HepG2 (cell line): Measurements from ENCODE around the gene TNP2. TPM values are rescaled to one million over a fixed set of nuclear protein-coding genes. Genes with fewer than 3 reads are reported as not detected.

ENCODE experiments used
- FLYWCH1 ChIP-seq: sonication (generic); formaldehyde crosslinking; IDR thresholded peaks from 2 replicates; pipeline ENCODE4 v1.8.1; 2023; ENCODE audit warnings: mild to moderate bottlenecking, missing genetic modification reagents
- FOSL2 ChIP-seq: sonication (generic); formaldehyde crosslinking; IDR thresholded peaks from 2 replicates; pipeline ENCODE4 v1.4.0; 2020; ENCODE audit warnings: missing genetic modification reagents
- GABPA ChIP-seq, 2 experiments: IDR thresholded peaks; 2 replicates each; pipeline ENCODE4 v1.6.1; 2011 to 2016; ENCODE audit warnings: low read depth in 2 of 2, low read length in 1 of 2, missing biosample characterization in 1 of 2, missing genetic modification characterization in 1 of 2
- GZF1 ChIP-seq: sonication (generic); formaldehyde crosslinking; IDR thresholded peaks from 2 replicates; pipeline ENCODE4 v1.5.1; 2020; ENCODE audit warnings: mild to moderate bottlenecking, missing genetic modification reagents
- IRX3 ChIP-seq: sonication (generic); formaldehyde crosslinking; IDR thresholded peaks from 2 replicates; pipeline ENCODE4 v1.8.1; 2023; ENCODE audit warnings: mild to moderate bottlenecking, low read depth, missing genetic modification reagents, borderline replicate concordance
- JUND ChIP-seq: sonication (generic); formaldehyde crosslinking; IDR thresholded peaks from 2 replicates; pipeline ENCODE4 v1.8.0; 2022; ENCODE audit warnings: mild to moderate bottlenecking, missing genetic modification reagents
- NFE2 ChIP-seq: sonication (generic); formaldehyde crosslinking; IDR thresholded peaks from 2 replicates; pipeline ENCODE4 v1.4.0; 2020; ENCODE audit warnings: missing genetic modification reagents
- NFKB2 ChIP-seq: sonication (generic); formaldehyde crosslinking; IDR thresholded peaks from 2 replicates; pipeline ENCODE4 v1.4.0; 2020; ENCODE audit warnings: missing genetic modification reagents, borderline replicate concordance
- SOX13 ChIP-seq, 3 experiments: fragments of 450-650 bp in 1 of 3; sonication (generic) in 1 of 3; formaldehyde crosslinking in 1 of 3; IDR thresholded peaks in 2 of 3; conservative IDR thresholded peaks in 1 of 3; 2 replicates each; pipeline versions ENCODE4 v1.5.0 to v1.6.1; 2016 to 2020; ENCODE audit warnings: antibody characterized with exemption in 1 of 3, mild to moderate bottlenecking in 1 of 3, missing compliant biosample characterization in 1 of 3, missing genetic modification reagents in 1 of 3, moderate library complexity in 1 of 3
- TCF12 ChIP-seq, 2 experiments: fragments of 450-650 bp in 1 of 2; sonication (generic) in 1 of 2; formaldehyde crosslinking in 1 of 2; IDR thresholded peaks; 2 replicates each; pipeline versions ENCODE4 v1.6.1 to v1.8.0; 2017 to 2022; ENCODE audit warnings: antibody characterized with exemption in 1 of 2, mild to moderate bottlenecking in 1 of 2, missing genetic modification reagents in 1 of 2, moderate library complexity in 1 of 2
- TRIM24 ChIP-seq: sonication (generic); formaldehyde crosslinking; IDR thresholded peaks from 2 replicates; pipeline ENCODE4 v1.8.0; 2022; ENCODE audit warnings: mild to moderate bottlenecking, missing genetic modification reagents
- ZBTB21 ChIP-seq: sonication (generic); formaldehyde crosslinking; IDR thresholded peaks from 2 replicates; pipeline ENCODE4 v1.4.0; 2020; ENCODE audit warnings: missing genetic modification reagents
- ZFYVE20 ChIP-seq: sonication (generic); formaldehyde crosslinking; IDR thresholded peaks from 2 replicates; pipeline ENCODE4 v1.8.0; 2023; ENCODE audit warnings: low read depth, mild to moderate bottlenecking, moderate library complexity, missing genetic modification reagents, borderline replicate concordance
- ZMYM3 ChIP-seq: sonication (generic); formaldehyde crosslinking; IDR thresholded peaks from 2 replicates; pipeline ENCODE4 v1.5.1; 2020; ENCODE audit warnings: mild to moderate bottlenecking, missing genetic modification reagents
- ZNF12 ChIP-seq: sonication (generic); formaldehyde crosslinking; IDR thresholded peaks from 2 replicates; pipeline ENCODE4 v1.5.0; 2020; ENCODE audit warnings: missing genetic modification reagents
- ZNF737 ChIP-seq: sonication (generic); formaldehyde crosslinking; IDR thresholded peaks from 2 replicates; pipeline ENCODE4 v1.5.0; 2020; ENCODE audit warnings: missing genetic modification reagents, mild to moderate bottlenecking, borderline replicate concordance
- polyA plus RNA-seq, 8 experiments: library from polyadenylated mRNA; depleted of rRNA in 3 of 8; stranded (reverse) in 7 of 8; unstranded in 1 of 8; fragments of >200 nt; fragmentation: Illumina TruSeq in 4 of 8; extraction: Trizol in 4 of 8; gene quantifications; 2 replicates each; pipeline versions ENCODE4 v1.2.1 to v1.2.3, GENCODE V29; 2011 to 2016; ENCODE audit warnings: low read depth in 4 of 8, missing spikeins in 1 of 8, mixed read lengths in 1 of 8; ENCODE audit not compliant: insufficient read depth in 1 of 8
- total RNA-seq, 5 experiments: library from RNA; depleted of rRNA; stranded (reverse); fragments of >200 nt; fragmentation: Illumina TruSeq; extraction: Trizol; gene quantifications; 2 replicates each; pipeline ENCODE4 v1.2.3, GENCODE V29; 2016; ENCODE audit warnings: low read depth in 1 of 5
- TF ChIP-seq, protein P1 (sequence below): sonication (generic); formaldehyde crosslinking; IDR thresholded peaks from 2 replicates; pipeline ENCODE4 v1.4.0; 2020; ENCODE audit warnings: mild to moderate bottlenecking, missing genetic modification reagents
- TF ChIP-seq, protein P2 (sequence below): sonication (generic); formaldehyde crosslinking; IDR thresholded peaks from 2 replicates; pipeline ENCODE4 v1.4.0; 2020; ENCODE audit warnings: missing genetic modification reagents
- TF ChIP-seq, protein P3 (sequence below): sonication (generic); formaldehyde crosslinking; IDR thresholded peaks from 2 replicates; pipeline ENCODE4 v1.5.0; 2020; ENCODE audit warnings: mild to moderate bottlenecking, missing genetic modification reagents, borderline replicate concordance

Gene TNP2
- total and polyA plus RNA-seq, 2 of the 13 experiments (the other 11 are each of a cell fraction or from before 2014, with no cell fraction given): not detected

DNA sequence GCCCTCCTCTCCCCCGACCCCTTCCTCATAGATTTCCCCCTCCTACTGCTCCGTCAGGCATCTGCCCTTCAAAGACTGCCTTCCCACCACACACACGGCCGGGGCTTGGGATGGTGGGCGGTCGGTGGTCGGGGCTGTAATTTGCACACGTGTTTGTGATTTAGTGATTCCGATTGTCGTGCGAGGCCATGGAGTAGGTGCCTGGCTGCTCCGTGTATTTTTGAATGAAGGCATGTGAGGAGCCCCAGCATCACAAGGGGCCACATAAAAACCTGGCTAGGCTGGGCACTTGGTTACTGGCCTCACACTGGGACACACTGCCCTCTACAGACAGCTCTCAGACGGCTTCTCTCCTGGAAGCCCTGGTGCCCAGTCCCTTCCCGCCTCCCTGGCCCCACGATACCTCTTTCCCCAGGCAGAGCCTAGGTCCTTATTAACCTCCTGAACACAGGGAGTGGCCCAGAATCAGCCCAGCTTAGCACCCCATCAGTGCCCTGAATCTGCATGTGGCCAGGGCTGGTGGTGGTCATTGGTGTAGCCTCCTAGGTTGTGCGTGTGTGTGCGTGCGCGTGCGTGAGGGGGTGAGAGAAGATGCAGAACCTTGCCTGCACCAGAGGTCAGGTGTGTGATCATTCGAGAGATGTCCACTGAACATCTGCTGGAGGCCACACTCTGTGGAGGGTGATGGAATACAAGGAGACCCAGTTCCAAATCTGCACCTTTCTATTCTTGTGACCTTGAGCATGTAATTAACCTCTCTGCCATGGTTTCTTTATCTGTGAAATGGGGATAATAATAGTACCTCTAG is 11.8 kb downstream of the TNP2 start (continued):
- TF ChIP-seq, protein P1, sequence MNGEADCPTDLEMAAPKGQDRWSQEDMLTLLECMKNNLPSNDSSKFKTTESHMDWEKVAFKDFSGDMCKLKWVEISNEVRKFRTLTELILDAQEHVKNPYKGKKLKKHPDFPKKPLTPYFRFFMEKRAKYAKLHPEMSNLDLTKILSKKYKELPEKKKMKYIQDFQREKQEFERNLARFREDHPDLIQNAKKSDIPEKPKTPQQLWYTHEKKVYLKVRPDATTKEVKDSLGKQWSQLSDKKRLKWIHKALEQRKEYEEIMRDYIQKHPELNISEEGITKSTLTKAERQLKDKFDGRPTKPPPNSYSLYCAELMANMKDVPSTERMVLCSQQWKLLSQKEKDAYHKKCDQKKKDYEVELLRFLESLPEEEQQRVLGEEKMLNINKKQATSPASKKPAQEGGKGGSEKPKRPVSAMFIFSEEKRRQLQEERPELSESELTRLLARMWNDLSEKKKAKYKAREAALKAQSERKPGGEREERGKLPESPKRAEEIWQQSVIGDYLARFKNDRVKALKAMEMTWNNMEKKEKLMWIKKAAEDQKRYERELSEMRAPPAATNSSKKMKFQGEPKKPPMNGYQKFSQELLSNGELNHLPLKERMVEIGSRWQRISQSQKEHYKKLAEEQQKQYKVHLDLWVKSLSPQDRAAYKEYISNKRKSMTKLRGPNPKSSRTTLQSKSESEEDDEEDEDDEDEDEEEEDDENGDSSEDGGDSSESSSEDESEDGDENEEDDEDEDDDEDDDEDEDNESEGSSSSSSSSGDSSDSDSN (CRISPR knock-in tag): peak; percentile 74; the same call in 1 of the 2 replicates
- TF ChIP-seq GZF1 (CRISPR knock-in tag): no peak; the same call in 1 of the 2 replicates
- no peak for TF ChIP-seq FLYWCH1 (CRISPR knock-in tag)
- peak; percentile 93 for TF ChIP-seq ZMYM3 (CRISPR knock-in tag)
- no peak for TF ChIP-seq ZFYVE20 (CRISPR knock-in tag)
- no peak for TF ChIP-seq ZBTB21 (CRISPR knock-in tag)
- TF ChIP-seq SOX13 (IDR thresholded peaks at IDR 0.05): 0 out of 2 replicates have a peak, but pooled peaks have one; percentile 21
- peak in 1 of 2 experiments; percentile 39; a peak in 2 of 4 replicates for TF ChIP-seq SOX13 (CRISPR knock-in tag; conservative IDR thresholded peaks at IDR 0.05 in 1 of 2, IDR thresholded peaks at IDR 0.05 in 1 of 2)
- peak; percentile 55 for TF ChIP-seq FOSL2 (CRISPR knock-in tag)
- TF ChIP-seq, protein P2, sequence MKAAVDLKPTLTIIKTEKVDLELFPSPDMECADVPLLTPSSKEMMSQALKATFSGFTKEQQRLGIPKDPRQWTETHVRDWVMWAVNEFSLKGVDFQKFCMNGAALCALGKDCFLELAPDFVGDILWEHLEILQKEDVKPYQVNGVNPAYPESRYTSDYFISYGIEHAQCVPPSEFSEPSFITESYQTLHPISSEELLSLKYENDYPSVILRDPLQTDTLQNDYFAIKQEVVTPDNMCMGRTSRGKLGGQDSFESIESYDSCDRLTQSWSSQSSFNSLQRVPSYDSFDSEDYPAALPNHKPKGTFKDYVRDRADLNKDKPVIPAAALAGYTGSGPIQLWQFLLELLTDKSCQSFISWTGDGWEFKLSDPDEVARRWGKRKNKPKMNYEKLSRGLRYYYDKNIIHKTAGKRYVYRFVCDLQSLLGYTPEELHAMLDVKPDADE (CRISPR knock-in tag): no peak
- TF ChIP-seq GABPA (IDR thresholded peaks at IDR 0.05; ENCODE audit: low read depth, low read length): no peak
- TF ChIP-seq GABPA (CRISPR knock-in tag; IDR thresholded peaks at IDR 0.05; ENCODE audit: low read depth): no peak
- TF ChIP-seq, protein P3, sequence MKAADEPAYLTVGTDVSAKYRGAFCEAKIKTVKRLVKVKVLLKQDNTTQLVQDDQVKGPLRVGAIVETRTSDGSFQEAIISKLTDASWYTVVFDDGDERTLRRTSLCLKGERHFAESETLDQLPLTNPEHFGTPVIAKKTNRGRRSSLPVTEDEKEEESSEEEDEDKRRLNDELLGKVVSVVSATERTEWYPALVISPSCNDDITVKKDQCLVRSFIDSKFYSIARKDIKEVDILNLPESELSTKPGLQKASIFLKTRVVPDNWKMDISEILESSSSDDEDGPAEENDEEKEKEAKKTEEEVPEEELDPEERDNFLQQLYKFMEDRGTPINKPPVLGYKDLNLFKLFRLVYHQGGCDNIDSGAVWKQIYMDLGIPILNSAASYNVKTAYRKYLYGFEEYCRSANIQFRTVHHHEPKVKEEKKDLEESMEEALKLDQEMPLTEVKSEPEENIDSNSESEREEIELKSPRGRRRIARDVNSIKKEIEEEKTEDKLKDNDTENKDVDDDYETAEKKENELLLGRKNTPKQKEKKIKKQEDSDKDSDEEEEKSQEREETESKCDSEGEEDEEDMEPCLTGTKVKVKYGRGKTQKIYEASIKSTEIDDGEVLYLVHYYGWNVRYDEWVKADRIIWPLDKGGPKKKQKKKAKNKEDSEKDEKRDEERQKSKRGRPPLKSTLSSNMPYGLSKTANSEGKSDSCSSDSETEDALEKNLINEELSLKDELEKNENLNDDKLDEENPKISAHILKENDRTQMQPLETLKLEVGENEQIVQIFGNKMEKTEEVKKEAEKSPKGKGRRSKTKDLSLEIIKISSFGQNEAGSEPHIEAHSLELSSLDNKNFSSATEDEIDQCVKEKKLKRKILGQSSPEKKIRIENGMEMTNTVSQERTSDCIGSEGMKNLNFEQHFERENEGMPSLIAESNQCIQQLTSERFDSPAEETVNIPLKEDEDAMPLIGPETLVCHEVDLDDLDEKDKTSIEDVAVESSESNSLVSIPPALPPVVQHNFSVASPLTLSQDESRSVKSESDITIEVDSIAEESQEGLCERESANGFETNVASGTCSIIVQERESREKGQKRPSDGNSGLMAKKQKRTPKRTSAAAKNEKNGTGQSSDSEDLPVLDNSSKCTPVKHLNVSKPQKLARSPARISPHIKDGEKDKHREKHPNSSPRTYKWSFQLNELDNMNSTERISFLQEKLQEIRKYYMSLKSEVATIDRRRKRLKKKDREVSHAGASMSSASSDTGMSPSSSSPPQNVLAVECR (CRISPR knock-in tag): peak; percentile 47
- no peak for TF ChIP-seq TCF12 (IDR thresholded peaks at IDR 0.05)
- no peak for TF ChIP-seq TCF12 (CRISPR knock-in tag; IDR thresholded peaks at IDR 0.05)
- TF ChIP-seq IRX3 (CRISPR knock-in tag): 0 out of 2 replicates have a peak, but pooled peaks have one; percentile 53
- peak; percentile 41; the same call in 1 of the 2 replicates for TF ChIP-seq ZNF12
- TF ChIP-seq JUND (CRISPR knock-in tag): no peak
- no peak for TF ChIP-seq TRIM24 (CRISPR knock-in tag)
- no peak for TF ChIP-seq NFE2 (CRISPR knock-in tag)
- no peak for TF ChIP-seq ZNF737 (CRISPR knock-in tag)
- peak; percentile 96 for TF ChIP-seq NFKB2
